Measurements from ENCODE around the gene RGS7.

- TF ChIP-seq CTCF (IDR thresholded peaks at IDR 0.05) (no peak), POLR2A (IDR thresholded peaks at IDR 0.05) (no peak)
Observed at GRCh38 chr1:240973875-240974274, 383.1 kb downstream of the RGS7 start.

Data from Peyer's patch (tissue), 4 donors.